GM12878 (cell line): ENCODE data around the gene SORCS2. TPM values are rescaled to one million over a fixed set of nuclear protein-coding genes. Genes with fewer than 3 reads are reported as not detected.

ENCODE experiments used
- ATAC-seq: fragments of 200-7000 bp; cut with Tn5 transposase; 3 replicates; pipeline ENCODE4 v1.9.1; 2020; ENCODE audit warnings: mild to moderate bottlenecking, moderate library complexity
- BruUV-seq: library from RNA; stranded (reverse); fragments of 400-500 nt; replicated peaks from 2 replicates; lab custom pipeline; 2021; lab: Mats Ljungman, UMichigan
- CTCF ChIA-PET: fragments of 300-600 bp; sonication (Branson Sonifier 250); formaldehyde crosslinking; extraction: SDS; loops from one replicate; lab custom pipeline; 2021; ENCODE audit warnings: inconsistent platforms; lab: Yijun Ruan, JAX
- POLR2A ChIA-PET: fragments of 350-600 bp; formaldehyde crosslinking; extraction: SDS; loops from one replicate; lab custom pipeline; 2021; ENCODE audit warnings: inconsistent platforms; lab: Charles Lee
- RAD21 ChIA-PET: fragments of 300-600 bp; sonication (Branson Sonifier 250); formaldehyde crosslinking; loops from one replicate; lab custom pipeline; 2023; ENCODE audit warnings: antibody characterized with exemption; ENCODE audit not compliant: unreplicated experiment; lab: Charles Lee
- SMC1A ChIA-PET: fragments of 300-600 bp; sonication (Branson Sonifier 250); formaldehyde crosslinking; loops from one replicate; lab custom pipeline; 2023; ENCODE audit not compliant: unreplicated experiment, uncharacterized antibody; lab: Charles Lee
- DNase-seq: peaks from one replicate; pipeline ENCODE4 v3.0.0-alpha.2; 2011; ENCODE audit warnings: low read depth, low spot score
- FAIRE-seq: peaks from 3 replicates; lab custom pipeline; 2011; peaks lifted over from hg19 to GRCh38; lab: Jason Lieb, UNC
- H2AFZ ChIP-seq: 2 replicates; pipeline ENCODE4 v1.6.0; 2011; ENCODE audit warnings: low read depth, low read length, control low read depth; ENCODE audit not compliant: control insufficient read depth
- H3K27ac ChIP-seq: 2 replicates; pipeline ENCODE4 v1.5.1; 2011; ENCODE audit warnings: control low read depth; ENCODE audit not compliant: control insufficient read depth, insufficient read depth
- H3K27me3 ChIP-seq, 2 experiments: replicated peaks in 1 of 2; 2 replicates each; pipeline versions ENCODE4 v1.6.0 to v1.6.1; 2011; ENCODE audit warnings: low read length in 1 of 2; ENCODE audit not compliant: control insufficient read depth in 2 of 2, insufficient read depth in 2 of 2
- H3K36me3 ChIP-seq, 2 experiments: 2 replicates each; pipeline ENCODE4 v1.5.1; 2011; ENCODE audit warnings: low read length in 1 of 2; ENCODE audit not compliant: control insufficient read depth in 2 of 2, insufficient read depth in 2 of 2
- H3K4me1 ChIP-seq: 2 replicates; pipeline ENCODE4 v1.6.1; 2011; ENCODE audit warnings: mild to moderate bottlenecking, low read length, moderate library complexity, mixed read lengths; ENCODE audit not compliant: control insufficient read depth, insufficient read depth
- H3K4me2 ChIP-seq: 2 replicates; pipeline ENCODE4 v1.6.0; 2011; ENCODE audit warnings: control low read depth; ENCODE audit not compliant: control insufficient read depth, insufficient read depth
- H3K4me3 ChIP-seq: fragments of 200-600 bp; sonication (generic); 2 replicates; pipeline ENCODE4 v1.5.1; 2016
- H3K79me2 ChIP-seq: 2 replicates; pipeline ENCODE4 v1.6.0; 2011; ENCODE audit warnings: low read length; ENCODE audit not compliant: control insufficient read depth, insufficient read depth
- H3K9ac ChIP-seq: 2 replicates; pipeline ENCODE4 v1.8.0; 2011; ENCODE audit warnings: low read length, control low read depth, mixed read lengths; ENCODE audit not compliant: control insufficient read depth, insufficient read depth
- H3K9me3 ChIP-seq: replicated peaks from 3 replicates; pipeline ENCODE4 v1.5.1; 2011; ENCODE audit warnings: mild to moderate bottlenecking, low read length; ENCODE audit not compliant: control insufficient read depth, insufficient read depth
- H4K20me1 ChIP-seq: 2 replicates; pipeline ENCODE4 v1.6.0; 2011; ENCODE audit not compliant: control insufficient read depth, insufficient read depth
- BRCA1 ChIP-seq: IDR thresholded peaks from 2 replicates; pipeline ENCODE4 v1.6.1; 2011; ENCODE audit warnings: low read depth, low read length, improper control_type of control experiment
- CBX5 ChIP-seq: sonication (generic); IDR thresholded peaks from 2 replicates; pipeline ENCODE4 v1.6.1; 2016; ENCODE audit warnings: low read depth, moderate library complexity, mild to moderate bottlenecking, inconsistent platforms
- CHD1 ChIP-seq: IDR thresholded peaks from 2 replicates; pipeline ENCODE4 v1.6.1; 2012; ENCODE audit warnings: low read depth, low read length, improper control_type of control experiment
- CHD2 ChIP-seq: IDR thresholded peaks from 2 replicates; pipeline ENCODE4 v1.6.1; 2011; ENCODE audit warnings: low read depth, low read length, improper control_type of control experiment, borderline replicate concordance
- CHD4 ChIP-seq: fragments of 200-600 bp; sonication (generic); IDR thresholded peaks from 2 replicates; pipeline ENCODE4 v1.6.1; 2016; ENCODE audit warnings: mild to moderate bottlenecking
- FOS ChIP-seq: IDR thresholded peaks from 3 replicates; pipeline ENCODE4 v1.6.1; 2011; ENCODE audit warnings: borderline replicate concordance; ENCODE audit not compliant: insufficient read length; ENCODE audit errors: extremely low read depth
- GATAD2B ChIP-seq: fragments of 450-650 bp; conservative IDR thresholded peaks from 2 replicates; pipeline ENCODE4 v1.6.1; 2017; ENCODE audit warnings: low read depth, mild to moderate bottlenecking, moderate library complexity
- HCFC1 ChIP-seq: fragments of 150-350 bp; IDR thresholded peaks from 2 replicates; pipeline ENCODE4 v1.6.1; 2014; ENCODE audit warnings: low read length
- JUNB ChIP-seq: IDR thresholded peaks from 2 replicates; pipeline ENCODE4 v1.6.1; 2016; ENCODE audit warnings: antibody characterized with exemption, mild to moderate bottlenecking
- MYC ChIP-seq: IDR thresholded peaks from 2 replicates; pipeline ENCODE4 v1.6.1; 2011; ENCODE audit warnings: mild to moderate bottlenecking, low read length, moderate library complexity, inconsistent platforms; ENCODE audit not compliant: insufficient read depth, insufficient replicate concordance, insufficient read length, severe bottlenecking
- NFIC ChIP-seq: IDR thresholded peaks from 2 replicates; pipeline ENCODE4 v1.6.1; 2012; ENCODE audit warnings: low read depth, mild to moderate bottlenecking, inconsistent platforms, low read length, moderate library complexity
- RELA ChIP-seq: fragments of 450-650 bp; IDR thresholded peaks from 2 replicates; pipeline ENCODE4 v1.8.0; 2014; ENCODE audit warnings: borderline replicate concordance; ENCODE audit not compliant: partially characterized antibody
- SMARCA5 ChIP-seq: fragments of 450-650 bp; IDR thresholded peaks from 2 replicates; pipeline ENCODE4 v1.6.1; 2017; ENCODE audit warnings: mild to moderate bottlenecking
- STAT1 ChIP-seq: fragments of 450-650 bp; conservative IDR thresholded peaks from 2 replicates; pipeline ENCODE4 v1.6.1; 2014; ENCODE audit warnings: antibody characterized with exemption, mild to moderate bottlenecking
- TCF12 ChIP-seq: IDR thresholded peaks from 2 replicates; pipeline ENCODE4 v1.6.1; 2011; ENCODE audit warnings: low read depth, mild to moderate bottlenecking, low read length
- YY1 ChIP-seq: IDR thresholded peaks from 2 replicates; pipeline ENCODE4 v1.6.1; 2011; ENCODE audit warnings: low read depth, mild to moderate bottlenecking, low read length
- ZBTB33 ChIP-seq: fragments of 450-650 bp; IDR thresholded peaks from 2 replicates; pipeline ENCODE4 v1.6.1; 2017; ENCODE audit warnings: mild to moderate bottlenecking
- WGBS: methylation state at CpG from one replicate; pipeline ENCODE4 v1.1.6; 2016; ENCODE audit warnings: low lambda C conversion rate; ENCODE audit not compliant: insufficient replicate concordance, insufficient coverage; ENCODE audit errors: missing lambda C conversion rate; 5-methylcytosine and 5-hydroxymethylcytosine counted together
- in situ Hi-C: fragments of 300-500 bp; cut with MboI; formaldehyde crosslinking; loops from 9 replicates; pipeline ENCODE4 v1.14.3; 2018; ENCODE audit warnings: mixed read lengths
- intact Hi-C: fragments of 100-400 bp; cut with micrococcal nuclease; formaldehyde crosslinking; loops from one replicate; pipeline ENCODE4 v1.14.2; 2022; ENCODE audit not compliant: unreplicated experiment
- polyA plus RNA-seq, 11 experiments: library from polyadenylated mRNA; depleted of rRNA in 4 of 11; unstranded in 6 of 11; stranded (reverse) in 5 of 11; fragments of >200 nt; fragmentation: Nextera tagmentation in 4 of 11; fragmentation: Illumina TruSeq in 1 of 11; extraction: Ambion mirVana in 4 of 11; extraction: Trizol in 1 of 11; gene quantifications; 1 replicate in 1 of 11; 2 replicates in 10 of 11; pipeline versions ENCODE4 v1.2.1 to v1.2.3, GENCODE V29; 2011 to 2016; ENCODE audit warnings: inconsistent platforms in 2 of 11, missing spikeins in 2 of 11, low read depth in 1 of 11
- total RNA-seq, 4 experiments: library from RNA; depleted of rRNA in 3 of 4; stranded (reverse); fragments of >200 nt in 3 of 4; fragmentation: Illumina TruSeq in 1 of 4; extraction: Trizol in 1 of 4; gene quantifications; 2 replicates each; pipeline versions ENCODE4 v1.2.1 to v1.2.3, GENCODE V29; 2013 to 2021
- TF ChIP-seq, protein P1 (sequence below): fragments of 450-650 bp; formaldehyde crosslinking; IDR thresholded peaks from 2 replicates; pipeline ENCODE4 v1.4.0; 2020; ENCODE audit warnings: mild to moderate bottlenecking, moderate library complexity

The SORCS2 gene
- total and polyA plus RNA-seq, 10 of the 15 experiments (the other 5 are each of a cell fraction or from before 2014, with no cell fraction given), result 0.01 to 0.15 (median 0.05) TPM; not detected in 5

- TF ChIP-seq MYC, result no peak
- TF ChIP-seq CHD2, result no peak
- TF ChIP-seq BRCA1, result no peak
Measured at GRCh38 chr4:7536876-7537275, 344.5 kb downstream of the SORCS2 start (continued).

- no peaks in the 10 kb centered on the region for H4K20me1 ChIP-seq
- H3K4me1 ChIP-seq, result no peaks in the 10 kb centered on the region
- no peak overlapping the region for H3K4me3 ChIP-seq
- H3K4me2 ChIP-seq, result no peak overlapping the region
- no peaks in the 10 kb centered on the region for H3K79me2 ChIP-seq
- H3K36me3 ChIP-seq, result no peaks in the 10 kb centered on the region
- H3K27me3 ChIP-seq, result no peaks in the 10 kb centered on the region
- ATAC-seq (no peak), FAIRE-seq (no peak), DNase-seq (no peak)
- POLR2A ChIA-PET, result no interaction called here
- intact Hi-C loops (no loop called here), in situ Hi-C loops (no loop called here)
- H3K27ac ChIP-seq, result no peak overlapping the region
- SMC1A ChIA-PET, result no interaction called here
- H2AFZ ChIP-seq, result no peak overlapping the region
- WGBS, result 24% methylated on average over 8 of the region's 8 CpGs
- no TSS peak for BruUV-seq
- no peaks in the 10 kb centered on the region; the same call in 2 of the 3 replicates for H3K9me3 ChIP-seq
- RAD21 ChIA-PET, result no interaction called here
- CTCF ChIA-PET, result no interaction called here
- H3K9ac ChIP-seq, result no peak overlapping the region
- TF ChIP-seq HCFC1, result no peak
- TF ChIP-seq NFIC, result no peak
- TF ChIP-seq CBX5, result no peak
- TF ChIP-seq JUNB, result no peak
- no peak for TF ChIP-seq CHD1
- no peak for TF ChIP-seq RELA
- no peak for TF ChIP-seq FOS
- no peak for TF ChIP-seq SMARCA5
- no peak for TF ChIP-seq STAT1
- TF ChIP-seq ZBTB33, result no peak
- TF ChIP-seq, protein P1, sequence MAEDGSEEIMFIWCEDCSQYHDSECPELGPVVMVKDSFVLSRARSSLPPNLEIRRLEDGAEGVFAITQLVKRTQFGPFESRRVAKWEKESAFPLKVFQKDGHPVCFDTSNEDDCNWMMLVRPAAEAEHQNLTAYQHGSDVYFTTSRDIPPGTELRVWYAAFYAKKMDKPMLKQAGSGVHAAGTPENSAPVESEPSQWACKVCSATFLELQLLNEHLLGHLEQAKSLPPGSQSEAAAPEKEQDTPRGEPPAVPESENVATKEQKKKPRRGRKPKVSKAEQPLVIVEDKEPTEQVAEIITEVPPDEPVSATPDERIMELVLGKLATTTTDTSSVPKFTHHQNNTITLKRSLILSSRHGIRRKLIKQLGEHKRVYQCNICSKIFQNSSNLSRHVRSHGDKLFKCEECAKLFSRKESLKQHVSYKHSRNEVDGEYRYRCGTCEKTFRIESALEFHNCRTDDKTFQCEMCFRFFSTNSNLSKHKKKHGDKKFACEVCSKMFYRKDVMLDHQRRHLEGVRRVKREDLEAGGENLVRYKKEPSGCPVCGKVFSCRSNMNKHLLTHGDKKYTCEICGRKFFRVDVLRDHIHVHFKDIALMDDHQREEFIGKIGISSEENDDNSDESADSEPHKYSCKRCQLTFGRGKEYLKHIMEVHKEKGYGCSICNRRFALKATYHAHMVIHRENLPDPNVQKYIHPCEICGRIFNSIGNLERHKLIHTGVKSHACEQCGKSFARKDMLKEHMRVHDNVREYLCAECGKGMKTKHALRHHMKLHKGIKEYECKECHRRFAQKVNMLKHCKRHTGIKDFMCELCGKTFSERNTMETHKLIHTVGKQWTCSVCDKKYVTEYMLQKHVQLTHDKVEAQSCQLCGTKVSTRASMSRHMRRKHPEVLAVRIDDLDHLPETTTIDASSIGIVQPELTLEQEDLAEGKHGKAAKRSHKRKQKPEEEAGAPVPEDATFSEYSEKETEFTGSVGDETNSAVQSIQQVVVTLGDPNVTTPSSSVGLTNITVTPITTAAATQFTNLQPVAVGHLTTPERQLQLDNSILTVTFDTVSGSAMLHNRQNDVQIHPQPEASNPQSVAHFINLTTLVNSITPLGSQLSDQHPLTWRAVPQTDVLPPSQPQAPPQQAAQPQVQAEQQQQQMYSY, result no peak
- TF ChIP-seq YY1, result no peak
- no peak for TF ChIP-seq TCF12
- no peak for TF ChIP-seq CHD4
- TF ChIP-seq GATAD2B, result no peak
Measured at GRCh38 chr4:7537853-7538400, 345.6 kb downstream of the SORCS2 start.
